ENCODE measurements around the gene YPEL1. TPM values are rescaled to one million over a fixed set of nuclear protein-coding genes. Genes with fewer than 3 reads are reported as not detected.

The YPEL1 gene
- total and polyA plus RNA-seq, 12 donors: 1.5 to 14.6 (median 7.6) TPM

GRCh38 chr22:21765909-21766529 is 30.4 kb upstream of the YPEL1 start:
- DNase-seq (no peak), ATAC-seq (peak in 1 of 8 donors; percentile 44)
- 95 to 96% methylated on average over 11 of the region's 11 CpGs for WGBS, 2 donors
- peaks cover 0 to 12% (median 0%) of the 10 kb centered on the region in 9 donors for H3K4me1 ChIP-seq
- intact Hi-C loops (cut with DNase I): loop anchor here in 2 of 10 donors (10.0 kb wide), 2 partner anchors 61 to 109 kb away; no protein-coding TSS in a partner anchor
- H3K27me3 ChIP-seq: no peaks in the 10 kb centered on the region
- peaks cover 0 to 100% (median 72%) of the 10 kb centered on the region in 9 donors for H3K36me3 ChIP-seq
- no peaks in the 10 kb centered on the region for H3K9me3 ChIP-seq
- no peak for TF ChIP-seq CTCF (IDR thresholded peaks at IDR 0.05)
- H3K4me3 ChIP-seq: no peak overlapping the region
- H3K27ac ChIP-seq: peak overlapping the region in 1 of 10 donors; percentile 72

- Histone ChIP-seq H3K4me1 (peaks cover 0 to 12% (median 0%) of the 10 kb centered on the region in 9 donors), H3K36me3 (peaks cover 0 to 100% (median 74%) of the 10 kb centered on the region in 9 donors), H3K27ac (peak overlapping the region in 1 of 10 donors; percentile 52), H3K9me3 (no peaks in the 10 kb centered on the region), H3K4me3 (no peak overlapping the region), H3K27me3 (no peaks in the 10 kb centered on the region)
- DNase-seq (no peak), ATAC-seq (no peak)
- TF ChIP-seq CTCF (IDR thresholded peaks at IDR 0.05): no peak
- intact Hi-C loops (cut with DNase I): loop anchor here in 2 of 10 donors (10.0 kb wide), 2 partner anchors 59 to 111 kb away; no protein-coding TSS in a partner anchor
- 93 to 94% methylated on average over 9 of the region's 9 CpGs for WGBS, 2 donors
Observed at GRCh38 chr22:21764038-21764804, 28.6 kb upstream of the YPEL1 start.

- Histone ChIP-seq H3K27me3 (no peaks in the 10 kb centered on the region), H3K9me3 (no peaks in the 10 kb centered on the region), H3K36me3 (peaks cover 0 to 100% (median 69%) of the 10 kb centered on the region in 9 donors), H3K4me1 (peaks cover 0 to 12% (median 0%) of the 10 kb centered on the region in 9 donors), H3K4me3 (no peak overlapping the region), H3K27ac (peak overlapping the region in 1 of 10 donors; percentile 54)
- TF ChIP-seq CTCF (IDR thresholded peaks at IDR 0.05): no peak
- intact Hi-C loops (cut with DNase I): loop anchor here in 2 of 10 donors (10.0 kb wide), 2 partner anchors 58 to 112 kb away; no protein-coding TSS in a partner anchor
- 83 to 85% methylated on average over 13 of the region's 13 CpGs for WGBS, 2 donors
- DNase-seq: no peak
- peak in 1 of 8 donors; percentile 10 for ATAC-seq
Observed at GRCh38 chr22:21762712-21763581, 27.4 kb upstream of the YPEL1 start.

All from heart right ventricle (tissue), 16 donors.